ENCODE data around the gene FBXW4.

The FBXW4 gene

DNA sequence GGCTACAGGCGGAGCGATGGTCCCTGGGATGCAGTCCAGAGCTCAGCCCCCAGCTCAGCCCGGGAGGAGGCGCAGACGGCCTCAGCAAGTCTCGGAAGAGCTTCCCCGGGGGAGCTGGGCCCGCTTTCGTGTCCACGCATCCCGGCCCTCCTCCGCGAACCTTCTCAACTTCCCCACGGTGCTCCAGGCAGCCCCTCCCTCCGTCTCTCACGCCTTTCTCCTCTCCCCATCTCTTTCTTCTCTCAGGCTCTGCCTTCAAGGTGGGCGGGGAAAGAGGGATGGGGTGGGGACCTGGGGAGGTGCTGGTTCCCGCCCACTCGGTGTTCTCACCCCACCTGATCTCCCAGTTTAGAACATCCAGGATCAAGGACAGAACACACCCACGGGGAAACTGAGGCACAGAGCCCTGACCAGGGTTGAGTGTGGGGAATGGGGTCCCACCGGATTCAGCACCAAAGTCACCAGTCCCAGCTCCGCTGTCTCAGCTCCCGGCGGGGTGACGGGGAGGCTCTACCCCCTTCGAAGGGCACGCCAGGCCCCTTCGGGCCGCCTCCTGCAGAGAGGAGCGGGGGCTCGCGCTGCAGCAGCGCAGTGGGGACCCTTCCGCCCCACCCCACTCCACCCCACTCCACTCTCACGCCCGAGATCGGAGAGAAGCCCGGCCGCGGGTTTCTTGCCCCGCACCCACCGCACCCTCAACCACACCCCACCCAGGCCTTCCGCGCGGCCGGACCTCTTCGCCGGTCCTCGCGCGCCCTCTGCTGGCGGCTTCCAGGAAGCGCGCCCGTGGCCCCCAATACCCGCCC is 125.1 kb downstream of the FBXW4 start:
- Mint-ChIP-seq H3K27me3 (peaks cover 53% of the 10 kb centered on the region), H3K4me1 (peaks cover 11% of the 10 kb centered on the region), H3K36me3 (ENCODE audit: insufficient read depth) (peaks cover 4% of the 10 kb centered on the region), H3K9me3 (no peaks in the 10 kb centered on the region), H3K4me3 (peak overlapping the region; percentile 71), H3K27ac (ENCODE audit: low read depth) (no peak overlapping the region)
- peak; percentile 67 to 68 for DNase-seq (ENCODE audit: low spot score in 2 of 2)
- ATAC-seq (replicated peaks; ENCODE audit: extremely low read depth, poor library complexity, severe bottlenecking), result peak; percentile 75

DNA sequence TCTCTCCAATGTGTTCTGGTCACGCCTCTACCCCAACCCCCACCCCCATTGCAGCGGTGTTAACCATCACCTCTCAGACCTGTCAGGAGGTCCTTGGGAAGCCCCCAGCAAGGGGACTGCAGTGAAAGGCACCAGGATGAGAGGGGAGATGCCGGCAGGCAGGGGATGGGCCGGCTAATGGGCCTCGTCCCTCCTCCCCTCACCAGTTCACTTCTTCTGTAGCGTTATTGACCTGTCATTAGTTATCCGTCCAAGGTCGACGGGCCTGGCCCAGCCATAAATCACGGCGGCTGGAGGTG is 125.7 kb downstream of the FBXW4 start:
- DNase-seq (ENCODE audit: low spot score in 2 of 2) (no peak), ATAC-seq (replicated peaks; ENCODE audit: extremely low read depth, poor library complexity, severe bottlenecking) (no peak)
- Mint-ChIP-seq H3K36me3 (ENCODE audit: insufficient read depth) (peaks cover 4% of the 10 kb centered on the region), H3K4me1 (peaks cover 11% of the 10 kb centered on the region), H3K4me3 (peak overlapping the region; percentile 71), H3K27me3 (peaks cover 59% of the 10 kb centered on the region), H3K9me3 (no peaks in the 10 kb centered on the region), H3K27ac (ENCODE audit: low read depth) (no peak overlapping the region)

DNA sequence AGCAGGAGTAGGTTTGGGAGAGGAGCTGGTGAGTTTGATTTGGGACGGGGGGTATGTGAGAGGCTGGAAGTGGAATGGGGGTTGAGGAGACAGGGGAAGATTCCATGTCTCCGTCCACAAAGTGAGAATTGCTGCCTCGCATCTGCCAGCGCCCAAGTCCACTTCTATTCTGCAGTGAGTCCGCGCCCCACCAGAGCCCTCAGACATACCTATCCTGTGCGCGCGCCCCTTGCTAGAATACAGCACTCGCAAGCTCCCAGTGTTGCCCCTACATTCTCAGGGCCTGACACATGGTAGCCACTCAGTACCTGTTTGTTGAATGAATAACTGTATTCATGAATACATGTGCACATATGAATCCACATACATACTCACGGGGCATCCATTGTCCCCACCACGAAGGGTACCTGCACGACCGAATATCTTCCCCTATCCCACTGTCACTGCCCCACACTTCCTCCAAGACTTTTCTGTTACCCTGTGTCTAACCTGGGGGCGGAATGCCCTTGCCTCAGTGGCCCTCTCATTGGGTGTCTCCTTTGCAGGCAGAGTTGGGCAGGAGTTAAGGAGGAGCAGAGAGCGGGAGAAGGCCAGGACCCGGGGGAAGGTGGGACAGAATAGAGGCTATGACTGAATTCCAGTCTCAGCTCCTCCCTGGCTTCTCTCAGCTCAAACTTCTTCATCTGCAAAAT is 126.8 kb downstream of the FBXW4 start:
- no peak for DNase-seq (ENCODE audit: low spot score in 2 of 2)
- Mint-ChIP-seq H3K9me3 (no peaks in the 10 kb centered on the region), H3K27me3 (peaks cover 68% of the 10 kb centered on the region), H3K4me3 (peak overlapping the region; percentile 71), H3K4me1 (peaks cover 11% of the 10 kb centered on the region), H3K27ac (ENCODE audit: low read depth) (no peak overlapping the region), H3K36me3 (ENCODE audit: insufficient read depth) (peaks cover 4% of the 10 kb centered on the region)
- no peak for ATAC-seq (replicated peaks; ENCODE audit: extremely low read depth, poor library complexity, severe bottlenecking)

DNA sequence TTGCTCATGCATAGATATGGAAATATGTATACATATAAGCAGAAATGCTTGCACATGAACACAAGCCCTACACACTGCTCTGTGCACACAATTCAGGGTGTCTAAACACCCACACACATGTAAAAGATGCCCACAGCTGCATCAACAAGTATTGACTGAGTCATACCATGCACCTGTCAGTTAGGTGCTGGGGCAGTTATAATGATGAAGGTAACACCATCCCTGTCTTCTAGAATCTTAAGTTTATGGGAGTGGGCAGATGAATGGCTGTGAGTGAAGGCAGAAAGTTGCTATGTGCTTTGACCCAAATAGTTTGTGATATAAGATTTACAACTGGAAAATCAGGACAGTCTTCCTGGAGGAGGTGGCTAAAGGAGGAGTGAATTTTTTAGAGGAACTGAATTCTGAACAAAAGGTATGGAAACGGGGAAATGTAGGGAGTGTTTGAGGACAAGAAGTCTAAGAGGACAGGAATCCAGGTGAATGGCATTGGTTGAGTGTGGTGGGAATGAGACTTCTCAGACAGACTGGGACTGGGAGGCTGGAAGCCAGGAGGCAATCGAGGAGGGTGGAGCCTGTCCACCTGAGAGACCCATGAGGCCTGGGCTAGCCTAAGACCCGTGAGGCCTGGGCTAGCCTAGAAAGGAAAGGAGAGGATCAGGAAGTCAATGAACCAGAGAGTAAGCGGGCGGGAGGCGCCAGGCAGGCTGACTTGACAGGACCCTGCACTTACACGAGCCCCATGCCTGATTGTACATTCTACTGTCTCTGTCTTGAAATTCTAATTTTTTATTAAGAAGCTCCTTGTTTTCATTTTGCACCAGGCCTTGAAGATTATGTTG is 127.6 kb downstream of the FBXW4 start:
- Mint-ChIP-seq H3K27ac (ENCODE audit: low read depth) (no peak overlapping the region), H3K4me1 (peaks cover 11% of the 10 kb centered on the region), H3K36me3 (ENCODE audit: insufficient read depth) (peaks cover 6% of the 10 kb centered on the region), H3K27me3 (peaks cover 70% of the 10 kb centered on the region), H3K9me3 (no peaks in the 10 kb centered on the region), H3K4me3 (no peak overlapping the region)
- ATAC-seq (replicated peaks; ENCODE audit: extremely low read depth, poor library complexity, severe bottlenecking), result no peak
- no peak for DNase-seq (ENCODE audit: low spot score in 2 of 2)

DNA sequence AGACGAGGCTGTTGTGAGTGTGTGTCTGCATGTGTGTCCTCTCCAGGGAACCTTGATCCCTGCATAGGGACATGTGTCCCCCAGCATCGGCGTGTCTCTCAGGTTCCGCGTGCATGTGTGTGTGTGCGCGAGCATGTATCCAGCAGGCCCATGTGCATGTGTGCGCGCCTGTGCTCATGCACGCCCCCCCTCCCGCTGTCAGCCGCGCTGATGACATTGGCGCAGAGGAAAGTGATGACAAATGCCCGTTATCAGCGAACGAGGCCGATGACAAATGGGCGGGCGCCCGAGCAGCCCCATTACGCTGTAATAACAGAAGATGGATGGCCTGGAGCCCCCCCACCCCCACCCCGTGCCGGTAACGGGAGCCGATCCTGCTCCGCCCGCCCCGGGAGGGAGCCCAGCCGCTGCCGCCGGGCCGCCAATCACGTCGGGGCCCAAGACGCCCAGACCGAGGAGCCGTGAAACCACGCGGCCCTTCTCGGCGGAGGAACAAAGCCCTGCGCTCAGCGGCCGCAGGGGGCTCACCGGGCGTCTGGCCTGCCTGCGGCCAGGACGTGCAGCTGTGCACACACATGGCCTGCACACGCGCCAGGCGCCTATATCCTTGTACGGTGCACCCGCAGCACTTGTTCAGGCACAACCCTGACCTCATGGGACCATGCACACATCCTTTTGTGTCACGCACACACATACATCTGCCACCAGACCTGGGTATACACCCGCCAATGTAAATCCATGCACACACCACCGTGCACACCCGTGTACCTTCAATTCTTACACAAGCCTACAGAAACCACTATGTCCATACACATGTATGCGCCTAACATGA is 128.4 kb downstream of the FBXW4 start:
- Mint-ChIP-seq H3K9me3 (no peaks in the 10 kb centered on the region), H3K27ac (ENCODE audit: low read depth) (no peak overlapping the region), H3K36me3 (ENCODE audit: insufficient read depth) (peaks cover 6% of the 10 kb centered on the region), H3K4me3 (no peak overlapping the region), H3K27me3 (peaks cover 75% of the 10 kb centered on the region), H3K4me1 (peaks cover 11% of the 10 kb centered on the region)
- DNase-seq (ENCODE audit: low spot score in 2 of 2) (no peak), ATAC-seq (replicated peaks; ENCODE audit: extremely low read depth, poor library complexity, severe bottlenecking) (no peak)

DNA sequence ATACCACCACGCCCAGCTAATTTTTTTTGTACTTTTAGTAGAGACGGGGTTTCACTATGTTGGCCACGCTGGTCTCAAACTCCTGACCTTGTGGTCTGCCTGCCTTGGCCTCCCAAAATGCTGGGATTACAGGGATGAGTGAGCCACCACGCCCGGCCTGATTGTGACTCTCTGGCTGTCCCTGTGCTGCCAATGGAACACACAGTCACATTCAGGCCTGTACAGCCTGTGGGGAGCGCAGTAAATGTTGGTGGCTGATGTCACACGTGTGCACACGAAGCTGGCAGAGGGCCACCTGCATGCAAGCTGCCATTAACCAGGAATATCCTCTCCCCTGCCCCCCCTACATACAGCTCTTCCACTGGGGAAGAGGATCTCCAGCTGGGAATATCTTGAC is 129.0 kb downstream of the FBXW4 start:
- no peaks in the 10 kb centered on the region for H3K9me3 Mint-ChIP-seq
- no peak overlapping the region for H3K27ac Mint-ChIP-seq (ENCODE audit: low read depth)
- H3K4me1 Mint-ChIP-seq, result peaks cover 11% of the 10 kb centered on the region
- peaks cover 75% of the 10 kb centered on the region for H3K27me3 Mint-ChIP-seq
- ATAC-seq (replicated peaks; ENCODE audit: extremely low read depth, poor library complexity, severe bottlenecking) (no peak), DNase-seq (ENCODE audit: low spot score in 2 of 2) (no peak)
- no peak overlapping the region for H3K4me3 Mint-ChIP-seq
- peaks cover 5% of the 10 kb centered on the region for H3K36me3 Mint-ChIP-seq (ENCODE audit: insufficient read depth)

DNA sequence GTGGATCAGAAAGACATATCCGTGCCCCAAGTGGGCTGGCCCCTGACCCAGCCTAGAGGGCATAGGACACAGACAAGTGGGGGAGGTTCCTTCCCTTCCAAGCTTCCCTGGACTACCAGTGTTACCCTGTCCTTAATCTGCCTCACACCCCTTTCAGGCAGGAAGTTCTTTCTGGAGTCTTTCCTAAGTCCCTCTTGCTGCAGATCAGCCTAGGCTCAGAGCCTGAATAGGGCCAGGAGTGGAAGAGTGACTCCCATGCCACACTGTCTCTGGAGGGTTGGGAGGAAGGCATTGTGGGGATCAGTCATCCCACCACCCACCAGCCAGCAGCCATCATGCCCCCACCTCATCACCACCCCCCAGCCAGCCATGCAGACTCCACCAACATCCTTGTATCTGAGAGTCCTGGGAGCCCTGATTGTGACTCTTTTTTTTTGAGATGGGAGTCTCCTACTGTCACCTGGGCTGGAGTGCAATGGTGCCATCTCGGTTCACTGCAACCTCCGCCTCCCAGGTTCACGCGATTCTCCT is 129.5 kb downstream of the FBXW4 start:
- Mint-ChIP-seq H3K9me3 (no peaks in the 10 kb centered on the region), H3K27me3 (peaks cover 75% of the 10 kb centered on the region), H3K27ac (ENCODE audit: low read depth) (no peak overlapping the region), H3K4me1 (peaks cover 6% of the 10 kb centered on the region), H3K36me3 (ENCODE audit: insufficient read depth) (peaks cover 5% of the 10 kb centered on the region), H3K4me3 (no peak overlapping the region)
- DNase-seq (ENCODE audit: low spot score in 2 of 2) (no peak), ATAC-seq (replicated peaks; ENCODE audit: extremely low read depth, poor library complexity, severe bottlenecking) (no peak)

DNA sequence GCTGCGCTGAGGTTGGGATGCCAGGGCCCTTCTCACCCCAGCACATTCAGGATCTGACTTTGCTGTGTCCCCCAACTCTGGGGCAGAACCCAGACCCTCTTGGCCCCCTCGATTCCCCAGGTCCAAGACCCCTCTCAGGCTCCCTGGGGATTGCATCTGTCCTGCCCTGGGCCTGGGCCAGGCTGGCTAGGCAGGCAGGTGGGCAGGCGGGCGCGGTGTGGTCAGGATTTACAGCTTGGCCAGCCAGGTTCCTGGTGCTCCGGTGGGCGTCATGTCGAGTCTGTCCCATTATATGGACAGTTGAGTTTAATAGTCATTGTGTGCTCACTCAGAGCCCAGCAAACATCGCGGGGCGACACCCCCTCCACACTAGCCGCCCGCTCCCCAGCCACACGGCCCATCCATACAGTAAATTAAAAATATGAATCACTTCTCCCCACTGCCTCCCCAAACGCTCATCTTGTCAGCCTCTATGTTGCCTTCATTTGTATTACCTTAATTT is 130.4 kb downstream of the FBXW4 start:
- Mint-ChIP-seq H3K27me3 (peaks cover 69% of the 10 kb centered on the region), H3K9me3 (no peaks in the 10 kb centered on the region), H3K4me1 (peaks cover 4% of the 10 kb centered on the region), H3K27ac (ENCODE audit: low read depth) (no peak overlapping the region), H3K4me3 (no peak overlapping the region), H3K36me3 (ENCODE audit: insufficient read depth) (peaks cover 5% of the 10 kb centered on the region)
- no peak for DNase-seq (ENCODE audit: low spot score in 2 of 2)
- ATAC-seq (replicated peaks; ENCODE audit: extremely low read depth, poor library complexity, severe bottlenecking), result no peak

DNA sequence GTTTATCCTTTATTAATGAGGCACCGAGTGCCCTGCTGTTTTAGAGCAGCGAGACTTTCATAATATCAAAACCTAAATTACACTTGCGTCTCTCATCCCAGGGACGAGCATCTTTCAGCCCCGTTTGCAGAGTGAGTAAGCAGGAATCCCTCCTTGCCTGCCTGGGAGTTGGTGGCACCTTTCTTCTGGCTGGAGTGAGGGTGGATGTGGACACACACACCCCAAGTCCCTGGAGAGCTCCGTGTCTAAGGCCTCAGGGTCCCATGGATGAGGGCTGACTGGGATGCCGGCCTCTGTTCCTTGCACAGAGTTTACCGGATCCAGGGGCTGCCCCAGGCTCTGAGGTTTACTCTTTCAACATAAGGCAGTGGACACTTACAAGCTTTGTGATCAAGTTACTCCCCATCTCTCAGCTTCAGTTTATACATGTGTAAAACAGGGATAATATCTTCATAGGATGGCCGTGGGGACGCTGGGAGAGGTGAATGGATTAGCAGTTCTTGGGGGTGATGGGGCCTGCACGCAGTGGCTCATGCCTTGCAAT is 131.4 kb downstream of the FBXW4 start:
- H3K4me3 Mint-ChIP-seq, result no peak overlapping the region
- H3K4me1 Mint-ChIP-seq, result peaks cover 12% of the 10 kb centered on the region
- no peak for DNase-seq (ENCODE audit: low spot score in 2 of 2)
- no peak overlapping the region for H3K27ac Mint-ChIP-seq (ENCODE audit: low read depth)
- no peaks in the 10 kb centered on the region for H3K9me3 Mint-ChIP-seq
- H3K36me3 Mint-ChIP-seq (ENCODE audit: insufficient read depth), result peaks cover 5% of the 10 kb centered on the region
- H3K27me3 Mint-ChIP-seq, result peaks cover 59% of the 10 kb centered on the region
- ATAC-seq (replicated peaks; ENCODE audit: extremely low read depth, poor library complexity, severe bottlenecking), result no peak

DNA sequence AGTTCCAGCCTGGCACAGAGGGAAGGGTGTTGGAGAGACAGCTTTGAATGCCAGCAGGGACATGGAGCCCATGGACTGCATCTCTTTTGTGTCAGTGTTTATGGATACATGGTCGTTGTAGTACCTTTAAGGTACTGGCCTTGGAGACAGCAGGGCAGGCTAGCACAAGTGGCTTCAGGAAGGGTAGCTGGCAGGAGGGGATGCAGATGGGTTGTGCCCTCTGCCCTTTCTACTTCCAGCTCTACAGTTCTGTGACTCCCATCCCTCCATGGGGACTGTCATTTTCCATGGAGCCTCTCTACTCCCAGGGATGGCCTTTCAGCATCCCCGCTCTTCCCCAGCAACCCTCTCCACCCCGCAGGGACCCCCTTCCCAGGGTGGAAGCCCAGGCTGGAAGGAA is 132.0 kb downstream of the FBXW4 start:
- H3K4me3 Mint-ChIP-seq, result no peak overlapping the region
- DNase-seq (ENCODE audit: low spot score in 2 of 2) (no peak), ATAC-seq (replicated peaks; ENCODE audit: extremely low read depth, poor library complexity, severe bottlenecking) (no peak)
- H3K9me3 Mint-ChIP-seq, result no peaks in the 10 kb centered on the region
- no peak overlapping the region for H3K27ac Mint-ChIP-seq (ENCODE audit: low read depth)
- peaks cover 17% of the 10 kb centered on the region for H3K4me1 Mint-ChIP-seq
- peaks cover 7% of the 10 kb centered on the region for H3K36me3 Mint-ChIP-seq (ENCODE audit: insufficient read depth)
- peaks cover 54% of the 10 kb centered on the region for H3K27me3 Mint-ChIP-seq

DNA sequence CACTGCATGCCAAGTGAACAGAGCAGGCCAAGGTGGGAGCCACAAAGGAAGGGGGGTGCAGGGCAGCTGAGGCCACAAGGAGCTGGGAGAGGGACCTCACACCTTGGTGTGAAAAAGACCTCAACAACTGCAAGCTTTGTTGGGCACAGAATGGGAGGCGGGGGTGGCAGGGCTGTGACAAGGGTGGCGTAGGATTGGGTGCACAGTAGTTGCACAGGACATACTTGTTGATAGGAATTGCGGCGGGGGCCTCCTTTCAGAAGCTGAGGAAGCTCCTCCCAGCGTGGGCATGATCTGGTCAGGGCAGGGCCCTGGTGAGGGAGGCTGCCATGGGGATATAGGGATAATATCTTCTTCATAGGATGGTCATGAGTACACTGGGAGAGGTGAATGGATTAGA is 132.7 kb downstream of the FBXW4 start:
- H3K27me3 Mint-ChIP-seq, result peaks cover 46% of the 10 kb centered on the region
- ATAC-seq (replicated peaks; ENCODE audit: extremely low read depth, poor library complexity, severe bottlenecking), result no peak

More for the DNA sequence above, 132.7 kb downstream of the FBXW4 start:
- Mint-ChIP-seq H3K4me3 (no peak overlapping the region), H3K27ac (ENCODE audit: low read depth) (no peak overlapping the region), H3K4me1 (peaks cover 25% of the 10 kb centered on the region), H3K9me3 (no peaks in the 10 kb centered on the region), H3K36me3 (ENCODE audit: insufficient read depth) (peaks cover 8% of the 10 kb centered on the region)
- DNase-seq (ENCODE audit: low spot score in 2 of 2), result no peak

All from central memory CD8-positive, alpha-beta T cell (primary cell).